ENCODE results near the gene MYO3B. TPM values are rescaled to one million over a fixed set of nuclear protein-coding genes. Genes with fewer than 3 reads are reported as not detected.

MYO3B gene
- polyA plus RNA-seq, 1 donor (not counting 4 experiments of a cell fraction or from before 2014, with no cell fraction given), result 4.4 TPM

DNA sequence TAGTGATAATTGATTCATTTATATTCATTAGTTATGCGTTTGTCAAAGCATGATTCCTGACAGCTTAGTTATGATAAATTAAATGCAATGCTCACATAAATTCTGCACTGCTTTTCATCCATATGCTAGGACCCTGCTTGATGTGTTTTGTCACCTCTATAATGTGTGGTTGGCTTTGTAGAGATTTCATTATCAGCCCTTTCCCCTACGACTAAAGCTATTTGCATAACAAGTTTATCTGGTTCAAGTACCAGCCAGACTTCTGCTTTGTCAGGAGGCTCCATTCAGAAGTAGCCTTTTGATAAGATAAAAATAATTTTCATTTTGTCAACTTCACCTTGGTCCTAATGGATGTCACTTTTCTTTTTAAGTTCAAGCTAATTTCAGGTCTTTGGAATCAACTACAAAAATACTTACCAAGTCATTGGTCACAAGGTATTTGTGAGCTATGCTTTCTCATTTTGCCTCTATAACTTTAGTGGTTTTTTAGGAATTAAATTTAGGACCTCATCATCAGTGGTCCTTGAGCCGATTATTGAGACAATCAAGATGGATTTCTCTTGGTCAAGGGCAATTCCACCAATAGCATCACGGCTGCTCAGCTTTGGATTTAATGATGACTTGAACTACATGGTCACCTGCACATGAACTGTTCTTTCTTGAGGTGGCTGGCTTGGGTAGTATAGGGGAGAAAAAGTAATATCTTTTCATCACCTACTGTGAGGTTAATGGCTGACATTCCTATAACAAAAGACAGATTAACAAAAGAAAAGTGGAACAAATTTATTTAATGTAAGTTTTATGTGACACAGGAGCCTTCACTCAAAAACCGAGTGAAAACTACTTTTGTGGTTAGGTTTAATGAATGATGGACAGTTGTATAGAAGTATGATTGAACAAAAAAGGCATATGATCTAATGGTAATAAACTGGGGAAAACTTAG lies 162.1 kb downstream of the MYO3B start:
- Histone ChIP-seq H3K4me3 (ENCODE audit: control insufficient read depth in 2 of 3, extremely low read depth in 1 of 3, insufficient read depth in 2 of 3, low read depth in 1 of 3, low read length in 3 of 3) (no peak overlapping the region), H3K4me1 (ENCODE audit: control insufficient read depth, extremely low read depth, insufficient read depth, low read length) (peaks cover 3% of the 10 kb centered on the region), H3K4me2 (ENCODE audit: control insufficient read depth, extremely low read depth, insufficient read depth, low read depth, low read length) (no peak overlapping the region), H2AFZ (ENCODE audit: control insufficient read depth, low read length) (no peak overlapping the region), H3K9me1 (ENCODE audit: control insufficient read depth, extremely low read depth, insufficient read depth, low read length) (no peaks in the 10 kb centered on the region), H3K36me3 (ENCODE audit: control insufficient read depth in 2 of 2, extremely low read depth in 1 of 2, insufficient read depth in 2 of 2, low read length in 2 of 2) (no peaks in the 10 kb centered on the region), H3K9ac (ENCODE audit: control insufficient read depth, extremely low read depth, insufficient read depth, low read length) (no peak overlapping the region), H4K20me1 (ENCODE audit: control insufficient read depth, extremely low read depth, insufficient read depth, low read length) (no peaks in the 10 kb centered on the region), H3K9me3 (ENCODE audit: control insufficient read depth, low read depth, low read length) (no peaks in the 10 kb centered on the region), H3K79me2 (ENCODE audit: control insufficient read depth, insufficient read depth, low read length) (no peaks in the 10 kb centered on the region), H3K27me3 (ENCODE audit: control insufficient read depth, extremely low read depth, insufficient read depth, low read length) (no peaks in the 10 kb centered on the region), H3K27ac (ENCODE audit: control insufficient read depth, insufficient read depth, low read length) (no peak overlapping the region)
- TF ChIP-seq, protein P1, sequence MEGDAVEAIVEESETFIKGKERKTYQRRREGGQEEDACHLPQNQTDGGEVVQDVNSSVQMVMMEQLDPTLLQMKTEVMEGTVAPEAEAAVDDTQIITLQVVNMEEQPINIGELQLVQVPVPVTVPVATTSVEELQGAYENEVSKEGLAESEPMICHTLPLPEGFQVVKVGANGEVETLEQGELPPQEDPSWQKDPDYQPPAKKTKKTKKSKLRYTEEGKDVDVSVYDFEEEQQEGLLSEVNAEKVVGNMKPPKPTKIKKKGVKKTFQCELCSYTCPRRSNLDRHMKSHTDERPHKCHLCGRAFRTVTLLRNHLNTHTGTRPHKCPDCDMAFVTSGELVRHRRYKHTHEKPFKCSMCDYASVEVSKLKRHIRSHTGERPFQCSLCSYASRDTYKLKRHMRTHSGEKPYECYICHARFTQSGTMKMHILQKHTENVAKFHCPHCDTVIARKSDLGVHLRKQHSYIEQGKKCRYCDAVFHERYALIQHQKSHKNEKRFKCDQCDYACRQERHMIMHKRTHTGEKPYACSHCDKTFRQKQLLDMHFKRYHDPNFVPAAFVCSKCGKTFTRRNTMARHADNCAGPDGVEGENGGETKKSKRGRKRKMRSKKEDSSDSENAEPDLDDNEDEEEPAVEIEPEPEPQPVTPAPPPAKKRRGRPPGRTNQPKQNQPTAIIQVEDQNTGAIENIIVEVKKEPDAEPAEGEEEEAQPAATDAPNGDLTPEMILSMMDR (optimal IDR thresholded peaks at IDR 0.05 in 1 of 3, IDR thresholded peaks at IDR 0.05 in 1 of 3, conservative IDR thresholded peaks at IDR 0.05 in 1 of 3; ENCODE audit: extremely low read depth in 1 of 3, insufficient read depth in 2 of 3, low read length in 3 of 3), result no peak
- no peak for TF ChIP-seq EZH2 (IDR thresholded peaks at IDR 0.05; ENCODE audit: low read length)
- FAIRE-seq, result peak; percentile 62
- DNase-seq (ENCODE audit: low read depth, low spot score), result no peak
- dilution Hi-C loops (cut with MboI; ENCODE audit: extremely low pct_ligation_motif_present, low sequenced_read_pairs), result no loop called here

DNA sequence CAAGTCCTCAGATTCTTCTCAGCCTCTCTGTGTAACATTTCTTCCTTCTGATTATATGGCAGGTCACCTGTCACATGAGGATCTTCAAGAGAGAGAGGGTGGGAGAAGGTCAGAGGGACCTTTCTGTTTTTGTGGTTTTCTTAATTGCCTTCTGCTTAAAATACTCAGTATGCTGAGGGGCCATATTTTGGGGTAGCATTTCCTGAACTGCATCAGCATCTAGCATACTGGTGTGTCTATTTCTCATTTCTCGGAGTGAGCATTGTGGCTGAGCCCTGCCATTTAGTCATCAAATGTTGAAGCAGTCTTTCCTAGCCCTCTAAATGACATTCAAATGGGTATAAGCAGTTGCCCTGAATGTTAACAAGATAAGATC lies 162.7 kb downstream of the MYO3B start:
- H3K79me2 ChIP-seq (ENCODE audit: control insufficient read depth, insufficient read depth, low read length), result no peaks in the 10 kb centered on the region
- no peak overlapping the region for H3K4me2 ChIP-seq (ENCODE audit: control insufficient read depth, extremely low read depth, insufficient read depth, low read depth, low read length)
- no peaks in the 10 kb centered on the region for H3K27me3 ChIP-seq (ENCODE audit: control insufficient read depth, extremely low read depth, insufficient read depth, low read length)
- no peak overlapping the region for H3K4me3 ChIP-seq (ENCODE audit: control insufficient read depth in 2 of 3, extremely low read depth in 1 of 3, insufficient read depth in 2 of 3, low read depth in 1 of 3, low read length in 3 of 3)
- no peak for TF ChIP-seq EZH2 (IDR thresholded peaks at IDR 0.05; ENCODE audit: low read length)
- TF ChIP-seq, protein P1 (optimal IDR thresholded peaks at IDR 0.05 in 1 of 3, IDR thresholded peaks at IDR 0.05 in 1 of 3, conservative IDR thresholded peaks at IDR 0.05 in 1 of 3; ENCODE audit: extremely low read depth in 1 of 3, insufficient read depth in 2 of 3, low read length in 3 of 3), result no peak
- no peaks in the 10 kb centered on the region for H3K9me3 ChIP-seq (ENCODE audit: control insufficient read depth, low read depth, low read length)
- no peak overlapping the region for H3K27ac ChIP-seq (ENCODE audit: control insufficient read depth, insufficient read depth, low read length)
- FAIRE-seq (no peak), DNase-seq (ENCODE audit: low read depth, low spot score) (no peak)
- H3K36me3 ChIP-seq (ENCODE audit: control insufficient read depth in 2 of 2, extremely low read depth in 1 of 2, insufficient read depth in 2 of 2, low read length in 2 of 2), result no peaks in the 10 kb centered on the region
- H3K9ac ChIP-seq (ENCODE audit: control insufficient read depth, extremely low read depth, insufficient read depth, low read length), result no peak overlapping the region
- H4K20me1 ChIP-seq (ENCODE audit: control insufficient read depth, extremely low read depth, insufficient read depth, low read length), result no peaks in the 10 kb centered on the region
- peaks cover 3% of the 10 kb centered on the region for H3K4me1 ChIP-seq (ENCODE audit: control insufficient read depth, extremely low read depth, insufficient read depth, low read length)
- H2AFZ ChIP-seq (ENCODE audit: control insufficient read depth, low read length), result no peak overlapping the region
- no peaks in the 10 kb centered on the region for H3K9me1 ChIP-seq (ENCODE audit: control insufficient read depth, extremely low read depth, insufficient read depth, low read length)
- dilution Hi-C loops (cut with MboI; ENCODE audit: extremely low pct_ligation_motif_present, low sequenced_read_pairs), result no loop called here
